Colonic mucosa (tissue), 4 donors: ENCODE data around the gene ARHGAP4. TPM values are rescaled to one million over a fixed set of nuclear protein-coding genes. Genes with fewer than 3 reads are reported as not detected.

Experiments
- DNase-seq: peaks from one replicate; pipeline ENCODE4 v3.0.0-alpha.2; 2020
- H3K27ac ChIP-seq: fragments of 200-600 bp; one replicate; pipeline ENCODE4 v1.8.0; 2021
- H3K27me3 ChIP-seq: fragments of 200-600 bp; one replicate; pipeline ENCODE4 v1.8.0; 2021
- H3K36me3 ChIP-seq: fragments of 200-600 bp; one replicate; pipeline ENCODE4 v1.8.0; 2021
- H3K4me1 ChIP-seq: fragments of 200-600 bp; one replicate; pipeline ENCODE4 v1.8.0; 2021; ENCODE audit warnings: mild to moderate bottlenecking
- H3K4me3 ChIP-seq: fragments of 200-600 bp; one replicate; pipeline ENCODE4 v1.8.0; 2021
- H3K9ac ChIP-seq, 2 donors: one replicate each; pipeline ENCODE4 v1.7.0; 2013; ENCODE audit warnings: control low read depth in 2 of 2, low read depth in 2 of 2, low read length in 2 of 2
- H3K9me3 ChIP-seq: fragments of 200-600 bp; one replicate; pipeline ENCODE4 v1.8.0; 2021
- CTCF ChIP-seq: fragments of 200-600 bp; IDR thresholded peaks from one replicate; pipeline ENCODE4 v1.8.0; 2022; ENCODE audit warnings: antibody characterized with exemption, mild to moderate bottlenecking
- intact Hi-C: fragments of 100-400 bp; cut with DNase I; formaldehyde crosslinking; loops from one replicate; pipeline ENCODE4 v1.14.1; 2022
- total RNA-seq, 2 donors: library from RNA; stranded (reverse); fragmentation: NEBNext Ultra II Directional in 1 of 2; extraction: Animal tissue kit (Norgen Biotek cat#: 25700) in 1 of 2; gene quantifications; one replicate each; pipeline ENCODE4 v1.2.1, GENCODE V29; 2021
- donor health status: healthy.
- donor health status: DM: no; HTN: no; CAD: no.
- donor health status: DM: no; HTN: no; CAD: no.

The ARHGAP4 gene
- total RNA-seq, 2 donors from 2014 or later, result 19.9 to 30.0 TPM

- peak; percentile 64 for DNase-seq
- no peaks in the 10 kb centered on the region for H3K9me3 ChIP-seq
- H3K4me1 ChIP-seq, result no peaks in the 10 kb centered on the region
- H3K4me3 ChIP-seq, result no peak overlapping the region
- intact Hi-C loops, result no loop called here
- H3K36me3 ChIP-seq, result no peaks in the 10 kb centered on the region
- H3K27me3 ChIP-seq, result peaks cover 5% of the 10 kb centered on the region
- TF ChIP-seq CTCF, result peak; percentile 24
- H3K9ac ChIP-seq, result peak overlapping the region in 1 of 2 donors; percentile 8
- H3K27ac ChIP-seq, result no peak overlapping the region
Observed at GRCh38 chrX:153922932-153923857, 2.9 kb downstream of the ARHGAP4 start.

- no peaks in the 10 kb centered on the region for H3K4me1 ChIP-seq
- intact Hi-C loops, result no loop called here
- no peak overlapping the region for H3K4me3 ChIP-seq
- no peak overlapping the region for H3K27ac ChIP-seq
- no peak overlapping the region for H3K9ac ChIP-seq
- peaks cover 5% of the 10 kb centered on the region for H3K27me3 ChIP-seq
- no peaks in the 10 kb centered on the region for H3K9me3 ChIP-seq
- TF ChIP-seq CTCF, result no peak
- H3K36me3 ChIP-seq, result no peaks in the 10 kb centered on the region
- DNase-seq, result no peak
Observed at GRCh38 chrX:153921511-153922446, 4.3 kb downstream of the ARHGAP4 start.

- Histone ChIP-seq H3K9me3 (no peaks in the 10 kb centered on the region), H3K4me3 (no peak overlapping the region), H3K36me3 (no peaks in the 10 kb centered on the region), H3K4me1 (no peaks in the 10 kb centered on the region), H3K27ac (no peak overlapping the region), H3K9ac (no peak overlapping the region), H3K27me3 (peaks cover 5% of the 10 kb centered on the region)
- intact Hi-C loops, result no loop called here
- no peak for DNase-seq
- TF ChIP-seq CTCF, result no peak
Observed at GRCh38 chrX:153921070-153921469, 5.0 kb downstream of the ARHGAP4 start.

- no peaks in the 10 kb centered on the region for H3K36me3 ChIP-seq
- no peak overlapping the region for H3K4me3 ChIP-seq
- no peak for TF ChIP-seq CTCF
- H3K27me3 ChIP-seq, result peaks cover 5% of the 10 kb centered on the region
- H3K27ac ChIP-seq, result no peak overlapping the region
- DNase-seq, result no peak
- intact Hi-C loops, result no loop called here
- no peak overlapping the region for H3K9ac ChIP-seq
- H3K4me1 ChIP-seq, result no peaks in the 10 kb centered on the region
- H3K9me3 ChIP-seq, result no peaks in the 10 kb centered on the region
Observed at GRCh38 chrX:153920546-153920945, 5.5 kb downstream of the ARHGAP4 start.

GRCh38 chrX:153919281-153919680 lies 6.8 kb downstream of the ARHGAP4 start:
- Histone ChIP-seq H3K27ac (no peak overlapping the region), H3K36me3 (no peaks in the 10 kb centered on the region), H3K4me1 (no peaks in the 10 kb centered on the region), H3K9me3 (no peaks in the 10 kb centered on the region), H3K4me3 (no peak overlapping the region), H3K9ac (no peak overlapping the region), H3K27me3 (peaks cover 5% of the 10 kb centered on the region)
- intact Hi-C loops, result no loop called here
- no peak for DNase-seq
- no peak for TF ChIP-seq CTCF
